HG02798 (cell line): ENCODE data around the gene PSMB11.

ENCODE experiments used
- ATAC-seq: cut with Tn5 transposase; IDR thresholded peaks from one replicate; pipeline ENCODE4 v1.9.1; 2021; ENCODE audit warnings: mild to moderate bottlenecking; ENCODE audit not compliant: unreplicated experiment, poor library complexity

PSMB11 gene

DNA sequence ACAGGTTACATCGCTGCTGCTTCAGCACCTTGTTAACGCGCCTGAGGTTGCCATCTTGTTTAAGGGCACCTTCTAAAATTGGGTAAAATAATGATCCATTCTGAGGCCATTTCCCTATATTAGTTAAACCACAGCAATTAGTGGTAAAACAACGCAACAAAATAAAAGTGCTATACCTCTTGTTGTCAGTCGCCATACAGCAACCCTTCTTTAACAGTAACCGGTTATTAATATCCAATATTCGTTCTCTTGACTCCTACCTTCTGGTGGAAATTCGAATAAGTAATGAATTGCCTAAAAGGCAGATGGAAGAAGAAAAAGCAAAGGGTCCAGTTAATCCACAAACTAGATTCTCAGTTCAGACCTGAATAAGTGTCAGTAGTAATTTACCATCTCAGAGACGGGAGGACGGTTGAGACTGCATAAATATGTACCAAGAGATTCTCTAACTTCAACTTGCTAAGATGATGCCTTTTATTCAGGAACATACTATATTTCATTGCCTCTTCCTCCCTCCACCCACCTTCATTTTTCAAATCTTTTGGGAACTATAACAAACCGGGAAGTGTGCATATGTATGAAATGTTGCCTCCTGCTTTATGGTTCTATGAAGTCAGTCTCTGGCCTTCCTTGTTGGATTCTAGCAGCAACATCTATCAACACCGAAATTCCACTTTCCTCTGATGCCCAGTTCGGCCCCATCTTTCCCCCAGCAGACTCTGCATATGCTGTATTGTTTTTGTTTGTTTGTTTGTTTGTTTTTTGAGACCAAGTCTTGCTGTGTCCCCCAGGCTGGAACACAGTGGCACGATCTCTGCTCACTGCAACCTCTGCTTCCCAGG, 6.5 kb upstream of the PSMB11 start:
- ATAC-seq, result no peak

DNA sequence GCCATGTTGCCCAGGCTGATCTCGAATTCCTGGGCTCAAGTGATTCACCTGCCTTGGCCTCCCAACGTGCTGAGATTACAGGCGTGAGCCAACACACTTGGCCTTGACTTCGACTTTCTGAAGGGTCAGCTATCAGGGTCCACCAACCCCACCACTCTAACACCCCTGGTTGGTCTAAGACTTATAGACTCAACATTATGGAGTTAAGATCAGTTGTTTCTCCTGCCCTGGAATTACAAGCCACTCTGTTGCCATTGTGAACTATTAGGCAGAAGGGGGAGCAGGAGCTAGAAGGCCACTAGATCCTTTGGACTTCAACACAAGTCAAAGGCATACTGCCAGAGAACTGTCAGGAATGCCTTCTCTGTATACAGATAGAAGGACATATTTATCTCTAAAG, 1.9 kb upstream of the PSMB11 start:
- ATAC-seq, result no peak

DNA sequence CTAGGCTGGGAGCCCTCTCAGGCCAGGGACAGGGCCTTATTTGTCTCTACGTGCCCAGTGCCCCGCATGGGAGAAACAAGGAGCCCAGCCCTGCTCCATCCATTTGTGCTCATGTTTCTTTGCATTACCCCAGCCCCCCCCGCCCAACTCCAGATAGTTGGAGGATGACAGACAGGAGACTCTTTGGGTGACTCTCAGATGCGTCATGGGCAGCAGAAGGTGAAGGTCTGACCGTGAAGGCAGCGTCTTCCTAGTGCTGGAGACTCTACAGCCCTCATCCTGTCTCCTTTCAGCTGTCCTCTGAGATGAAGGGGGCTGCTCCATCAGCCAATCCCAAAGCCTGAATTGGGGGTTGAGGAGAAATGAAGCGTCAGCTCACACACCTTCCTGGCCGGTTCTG, 283 bp upstream of the PSMB11 start:
- ATAC-seq, result no peak

DNA sequence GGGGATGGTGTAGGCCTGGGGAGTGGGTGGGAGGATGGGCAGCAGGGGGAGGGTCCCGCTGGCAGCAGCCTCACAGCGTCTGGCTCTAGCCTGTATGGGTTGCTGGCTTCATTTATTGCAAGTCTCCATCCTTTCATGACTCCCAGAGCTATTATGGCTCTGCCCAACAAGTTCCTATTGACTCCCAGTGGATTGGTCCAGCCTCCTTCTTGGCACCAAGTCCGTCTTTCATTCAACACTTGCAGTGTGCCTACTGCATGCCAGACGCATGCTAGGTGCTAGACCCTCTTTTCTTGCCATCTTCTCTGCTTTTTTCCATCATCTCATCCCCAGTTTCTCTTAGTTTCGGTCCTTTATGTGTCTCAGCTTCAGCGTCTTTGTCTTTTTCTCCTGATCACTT, 1.1 kb downstream of the PSMB11 start:
- ATAC-seq, result no peak

DNA sequence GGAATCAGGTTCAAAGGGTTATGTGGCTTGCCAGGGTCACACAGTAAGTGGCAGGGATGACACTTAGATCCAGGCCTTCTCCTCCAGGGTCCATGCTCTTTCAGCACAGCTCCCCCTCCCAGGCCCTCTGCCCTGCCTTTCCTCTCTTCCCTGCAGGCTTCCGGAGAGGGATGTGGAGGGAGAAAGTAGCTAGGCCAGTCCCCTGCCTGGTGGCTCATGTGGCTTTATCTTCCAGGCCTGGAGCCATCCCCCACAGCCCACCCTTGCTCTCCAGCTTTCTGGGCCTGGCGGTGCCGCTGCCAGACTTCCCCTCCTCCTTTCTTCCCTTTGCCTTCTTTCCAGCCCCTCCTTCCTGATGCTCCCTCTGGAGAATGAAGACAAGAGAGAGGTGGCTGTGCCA, 1.7 kb downstream of the PSMB11 start:
- no peak for ATAC-seq

DNA sequence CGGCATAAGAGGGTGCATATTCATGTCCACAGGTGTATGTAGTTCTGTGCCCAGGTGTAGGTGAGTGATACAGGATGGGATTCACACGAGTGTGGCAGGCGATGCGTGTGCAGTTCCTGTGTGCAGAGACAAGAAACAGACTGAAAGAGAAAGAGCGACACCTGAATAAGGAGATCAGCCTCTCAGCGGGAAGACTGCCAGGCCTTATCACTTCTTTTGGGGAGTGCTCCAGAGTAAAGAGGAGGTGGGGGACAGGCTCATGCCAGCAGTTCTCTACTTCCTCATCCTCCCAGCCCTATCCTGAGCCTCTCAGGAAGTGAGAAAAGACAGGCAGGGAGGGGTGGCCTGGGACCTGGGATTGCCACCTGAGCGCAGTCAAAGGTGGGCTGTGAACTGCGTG, 2.8 kb downstream of the PSMB11 start:
- no peak for ATAC-seq

DNA sequence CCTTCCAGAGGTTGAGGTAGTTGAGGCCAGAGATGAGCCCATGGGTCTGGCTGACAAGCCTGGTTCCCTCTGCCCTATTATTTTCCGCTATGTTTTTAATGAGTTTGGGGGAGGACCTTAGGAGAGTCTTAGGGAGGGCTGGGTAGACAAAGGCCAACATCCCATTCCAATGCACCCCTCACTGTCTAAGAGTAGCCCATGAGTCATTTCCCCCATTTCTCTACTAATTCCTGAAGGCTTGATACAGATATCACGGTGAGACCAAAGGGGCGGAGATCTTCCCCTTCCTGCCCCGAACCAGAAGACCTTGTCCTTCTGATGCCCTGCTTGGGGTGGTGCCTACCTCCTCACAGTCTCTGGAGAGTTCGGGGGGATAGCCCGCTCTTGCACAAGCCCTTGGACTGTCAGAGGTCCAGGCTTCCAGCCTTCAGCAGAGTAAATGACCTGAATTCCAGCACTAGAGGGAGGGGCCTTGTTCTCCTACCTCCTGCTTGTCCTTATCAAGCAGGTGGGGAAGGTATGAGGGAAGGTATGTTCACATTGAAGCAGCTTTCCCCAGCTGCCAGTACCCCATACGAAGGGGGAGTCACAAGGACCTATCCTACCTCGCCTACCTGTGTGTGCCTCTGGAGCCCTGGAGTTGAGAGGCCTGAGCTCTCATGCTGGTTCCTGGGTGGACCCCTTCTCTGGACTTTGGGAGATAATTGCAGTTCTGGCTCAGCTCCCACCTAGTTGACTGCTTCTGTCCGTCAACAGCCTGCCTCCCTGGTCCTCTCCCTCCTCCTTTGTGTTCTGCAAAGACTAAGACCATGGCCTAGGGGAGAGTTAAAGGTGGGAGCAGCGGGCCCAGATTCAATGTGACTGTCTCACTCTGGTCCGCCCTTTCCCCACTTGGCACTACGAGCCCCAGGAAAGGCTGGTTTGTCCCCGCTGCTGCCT, 3.7 kb downstream of the PSMB11 start:
- ATAC-seq, result no peak

DNA sequence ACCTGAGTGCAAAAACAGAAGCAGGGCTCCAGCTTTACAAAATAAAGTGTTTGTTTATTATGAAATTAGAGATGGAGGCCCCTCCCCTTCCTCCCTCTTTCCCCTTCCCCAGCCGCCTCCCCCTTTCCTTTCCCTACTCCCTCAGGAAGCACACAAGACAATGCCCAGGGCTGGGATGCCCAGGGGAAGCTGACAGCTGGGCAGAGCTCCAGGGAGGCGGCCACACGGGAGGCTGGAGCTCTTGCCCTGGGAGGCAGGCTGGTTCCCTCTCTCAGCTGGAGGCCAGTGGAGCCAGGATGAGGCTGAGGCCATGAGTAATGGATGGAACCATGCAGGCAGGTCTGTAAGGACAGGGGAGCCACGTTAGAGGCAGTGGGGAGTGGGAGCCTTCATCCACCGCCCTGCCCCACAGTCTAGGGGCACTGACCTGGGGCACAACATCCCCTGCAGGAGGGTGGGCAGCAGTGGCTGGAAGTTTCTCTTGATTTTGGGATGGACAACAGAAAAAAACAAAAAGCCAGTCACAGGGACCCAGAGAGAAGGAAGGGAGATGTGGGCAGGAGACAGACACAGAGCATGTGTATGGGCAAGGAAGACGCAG, 5.1 kb downstream of the PSMB11 start:
- ATAC-seq, result no peak

DNA sequence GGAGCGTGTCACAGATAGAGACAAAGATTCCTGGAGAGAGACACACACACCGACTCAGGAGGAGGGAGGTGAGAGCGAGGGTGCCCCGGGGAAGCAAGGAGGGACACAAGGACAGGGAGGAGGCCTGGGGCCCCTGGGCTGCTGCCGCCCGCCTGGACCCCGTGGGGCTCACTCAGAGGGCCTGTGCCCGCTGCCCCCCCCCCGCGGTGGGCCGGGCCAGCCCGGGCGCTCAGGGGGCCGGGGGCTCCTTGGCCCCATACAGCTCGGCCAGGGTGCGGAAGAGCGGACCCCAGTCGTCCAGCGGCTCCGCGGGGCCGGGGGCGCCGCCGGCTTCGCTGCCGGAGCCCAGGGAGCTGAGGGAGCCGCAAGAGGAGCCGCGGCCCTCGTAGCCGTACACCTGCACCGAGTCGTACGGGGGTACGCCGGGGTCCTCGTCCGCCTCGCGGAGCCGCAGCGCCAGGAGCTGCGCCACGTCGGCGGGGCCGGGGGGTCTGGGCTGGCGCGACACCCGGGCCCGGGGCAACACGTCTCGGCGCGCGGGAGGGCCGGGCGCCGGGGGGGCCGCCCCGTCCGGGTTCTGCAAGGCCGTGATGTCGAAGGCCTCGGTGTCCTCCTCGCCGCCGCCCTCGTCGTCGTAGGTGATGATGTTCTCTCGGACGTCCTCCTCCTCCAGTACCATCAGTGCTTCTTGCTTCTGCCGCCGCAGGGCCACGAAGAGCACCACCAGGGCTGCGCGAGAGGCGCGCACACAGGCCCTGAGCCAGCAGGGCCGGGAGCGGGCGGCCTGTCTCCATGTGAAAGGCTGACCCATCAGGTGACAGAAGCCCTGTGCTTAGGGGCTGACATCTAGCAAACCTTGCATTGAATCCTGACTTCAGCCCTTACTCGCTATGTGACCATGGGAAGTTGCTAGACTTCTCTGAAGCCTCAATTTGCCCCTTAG, 6.0 kb downstream of the PSMB11 start:
- ATAC-seq, result no peak

DNA sequence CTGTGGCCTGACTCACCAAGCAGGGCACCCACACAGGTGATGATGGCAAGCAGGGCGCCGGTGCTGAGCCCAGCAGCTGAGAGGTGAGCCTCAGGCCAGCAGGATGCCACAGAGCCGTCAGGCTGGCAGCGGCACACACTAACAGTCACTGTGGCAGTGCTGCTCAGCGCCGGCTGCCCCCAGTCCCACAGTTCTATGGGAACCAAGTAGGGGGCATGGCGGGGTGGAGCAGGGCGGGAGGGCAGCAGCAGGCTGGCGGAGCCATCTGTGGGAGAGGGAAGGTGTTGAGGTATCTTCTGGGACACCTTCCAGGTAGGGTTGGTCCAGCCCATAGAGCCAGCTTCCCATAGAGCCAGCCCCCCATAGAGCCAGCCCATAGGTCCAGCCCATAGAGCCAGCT, 7.0 kb downstream of the PSMB11 start:
- ATAC-seq, result no peak

DNA sequence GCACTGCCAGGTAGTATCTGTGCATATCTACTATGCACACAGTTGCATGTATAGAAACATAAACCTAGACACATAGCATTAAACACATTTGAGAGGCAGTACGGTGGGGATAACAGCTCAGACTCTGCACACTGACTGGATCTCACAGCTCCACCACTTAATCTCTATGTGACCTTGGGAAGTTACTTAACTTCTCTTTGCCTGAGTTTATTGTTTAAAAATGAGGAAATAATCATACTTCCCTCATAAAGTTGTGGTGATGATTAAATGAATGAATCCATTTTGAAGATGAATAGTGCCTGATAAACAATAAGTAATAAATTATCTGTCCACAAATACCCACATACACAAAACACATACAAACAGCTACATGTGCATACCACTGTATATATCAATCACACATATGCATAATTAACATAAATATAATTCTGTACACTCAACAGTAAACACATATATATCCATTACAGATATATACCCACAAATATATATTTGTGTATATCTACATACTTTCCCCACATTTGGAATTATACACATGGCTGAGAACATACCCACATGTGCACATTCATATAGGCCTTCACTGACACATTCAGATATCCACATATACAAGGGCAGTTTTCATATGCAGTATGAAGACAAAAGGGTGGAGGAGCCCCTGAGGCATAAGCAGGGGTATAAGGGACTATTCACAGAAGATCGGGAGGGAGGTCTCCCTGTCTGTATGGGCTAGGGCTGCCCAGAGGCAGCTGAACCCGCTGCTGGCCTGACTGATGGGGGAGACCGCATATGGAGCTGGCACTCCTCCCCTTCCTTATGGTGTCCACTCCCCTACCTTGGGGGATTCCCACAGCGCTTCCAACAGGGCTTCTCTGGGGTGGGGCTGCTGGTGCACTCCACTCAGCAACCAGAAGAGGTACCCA, 9.4 kb downstream of the PSMB11 start:
- no peak for ATAC-seq

DNA sequence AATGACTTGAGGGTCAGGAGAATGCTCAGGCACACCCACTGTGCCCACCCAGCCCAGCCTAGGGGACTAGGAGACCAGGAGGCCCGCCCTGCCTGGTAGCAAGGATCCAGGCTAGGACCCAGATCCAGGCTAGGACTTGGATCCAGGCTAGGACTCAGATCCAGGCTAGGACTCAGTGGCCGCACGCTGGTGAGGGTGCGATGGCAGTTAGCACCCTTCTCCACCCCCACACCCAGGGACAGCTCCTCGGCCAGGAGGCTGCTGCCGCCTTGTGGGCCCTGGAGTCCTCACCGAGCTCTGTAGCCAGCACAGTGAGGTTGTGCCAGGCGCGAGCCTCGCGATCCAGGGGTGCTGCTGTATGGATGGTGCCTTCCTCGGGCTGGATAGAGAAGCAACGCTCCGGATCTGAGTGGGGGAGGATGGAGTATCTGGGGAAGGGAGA, 10.2 kb downstream of the PSMB11 start:
- ATAC-seq, result no peak

DNA sequence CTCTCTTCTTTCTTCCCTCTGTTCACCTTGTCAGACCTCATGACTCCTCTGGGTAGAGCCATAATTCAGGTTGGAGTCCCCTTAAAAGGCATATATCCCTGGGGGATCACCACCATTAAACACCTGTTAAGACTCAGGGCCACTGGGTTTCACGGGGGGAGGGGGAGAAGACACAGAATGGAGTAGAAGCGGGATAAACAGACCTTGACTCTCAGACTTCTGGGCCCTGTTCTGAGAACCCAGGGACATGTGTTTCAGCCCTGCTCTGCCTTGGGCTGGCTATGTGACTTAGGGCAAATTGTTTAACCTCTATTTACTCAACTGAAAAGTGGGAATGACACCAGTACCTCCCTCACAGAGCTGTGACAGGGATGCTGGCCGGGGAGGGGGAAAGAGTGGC, 10.7 kb downstream of the PSMB11 start:
- ATAC-seq, result no peak

DNA sequence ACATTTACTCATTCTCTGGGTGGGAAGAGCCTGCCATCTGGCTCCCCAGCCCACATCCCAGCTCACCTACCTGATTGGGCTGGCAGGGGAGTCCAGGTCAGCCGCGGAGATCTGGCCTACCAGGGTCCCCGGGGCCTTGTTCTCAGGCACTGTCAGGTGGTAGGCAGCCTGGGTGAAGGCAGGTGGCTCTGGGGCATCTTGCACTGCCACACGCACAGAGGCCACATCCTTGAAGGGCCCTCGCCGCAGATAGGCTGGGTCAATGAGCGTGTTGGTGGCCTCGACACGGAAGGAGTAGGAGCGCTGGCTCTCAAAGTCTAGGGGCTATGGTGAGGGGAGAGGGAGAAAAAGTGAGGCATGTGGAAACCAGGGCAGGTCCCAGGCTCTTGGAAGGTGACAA, 11.4 kb downstream of the PSMB11 start:
- ATAC-seq, result no peak

DNA sequence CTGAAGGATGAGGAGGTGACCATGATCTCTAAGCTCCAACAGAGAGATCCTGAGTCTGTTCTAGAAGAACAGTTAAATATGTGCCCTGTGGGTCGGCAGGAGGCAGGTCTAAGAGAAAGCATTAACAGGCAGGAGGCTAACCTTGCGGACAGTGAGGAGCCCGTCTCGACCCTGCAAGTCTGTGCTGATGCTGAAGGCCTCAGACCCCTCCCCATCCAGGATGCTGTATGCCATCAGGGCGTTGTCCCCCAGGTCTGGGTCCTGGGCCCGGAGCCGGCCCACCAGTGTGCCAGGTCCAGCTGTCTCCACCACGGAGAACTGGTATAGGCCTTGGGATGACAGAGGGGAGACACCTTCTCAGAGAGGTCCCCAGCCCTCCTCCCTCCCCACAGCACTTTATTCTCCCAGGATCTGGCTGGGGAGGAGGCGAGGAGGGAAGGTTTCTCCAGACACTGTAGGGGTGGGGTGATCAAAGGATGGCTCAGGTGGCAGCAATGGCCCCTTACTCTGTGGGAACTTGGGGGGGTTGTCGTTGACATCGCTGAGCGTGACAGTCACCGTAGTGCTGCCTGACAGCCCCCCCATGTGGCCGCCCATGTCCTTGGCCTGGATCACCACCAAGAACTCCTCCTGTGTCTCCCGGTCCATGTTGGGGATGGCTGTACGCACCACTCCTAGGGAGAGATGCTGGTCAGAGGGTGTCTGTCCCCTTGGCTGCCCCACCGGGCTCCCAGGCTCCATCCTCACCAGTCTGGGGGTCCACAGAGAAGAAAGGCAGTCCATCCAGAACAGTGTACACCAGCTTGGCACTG, 12.2 kb downstream of the PSMB11 start:
- no peak for ATAC-seq

DNA sequence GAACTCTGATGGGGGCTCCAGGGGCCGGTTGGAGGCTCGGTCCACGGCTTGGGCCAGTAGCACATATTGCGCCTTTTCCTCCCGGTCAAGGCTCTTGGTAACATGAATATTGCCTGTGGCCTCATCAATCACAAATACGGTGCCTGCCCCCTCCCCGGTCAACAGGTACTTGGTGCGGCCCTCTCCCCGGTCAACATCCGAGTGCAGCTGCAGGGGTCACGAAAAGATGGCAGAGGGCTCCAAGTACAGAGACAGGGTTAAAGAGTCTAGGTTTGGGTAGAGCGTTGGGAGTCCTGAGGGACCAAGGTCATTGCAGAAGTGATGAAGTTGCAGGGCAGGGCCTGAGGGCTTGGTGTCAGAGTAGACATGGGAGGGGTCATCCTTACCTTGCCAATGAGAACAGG, 13.1 kb downstream of the PSMB11 start:
- ATAC-seq, result no peak

DNA sequence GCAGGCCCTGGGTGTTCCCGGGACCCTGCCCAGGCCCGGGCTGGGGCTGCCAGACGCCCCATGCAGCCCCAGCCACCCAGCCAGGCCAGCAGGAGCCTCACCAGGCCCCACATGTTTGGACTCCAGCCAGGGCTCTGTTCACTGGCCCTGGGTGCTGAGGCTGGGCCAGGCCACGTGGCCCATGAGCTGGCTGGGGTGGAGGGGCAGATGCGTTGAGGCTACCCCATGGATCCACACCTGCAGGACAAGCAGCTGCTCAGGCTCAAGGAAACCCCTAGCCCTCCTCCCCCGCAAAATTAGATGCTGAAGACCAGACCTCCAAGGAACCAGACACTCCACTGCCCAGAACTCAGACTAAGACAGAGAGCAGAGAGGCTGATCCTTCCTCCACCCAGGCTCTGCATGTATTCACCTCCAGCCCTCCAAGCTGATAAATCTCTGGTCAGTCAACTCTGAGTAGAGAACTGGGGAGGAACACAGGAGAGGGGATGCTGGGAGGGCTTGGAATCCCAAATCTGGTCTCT, 13.7 kb downstream of the PSMB11 start:
- ATAC-seq, result no peak
